Small intestine (tissue), 7 donors: ENCODE results near the gene DEDD2. TPM values are rescaled to one million over a fixed set of nuclear protein-coding genes. Genes with fewer than 3 reads are reported as not detected.

Source experiments
- DNase-seq, 2 donors: peaks; one replicate each; pipeline versions ENCODE4 v3.0.0 to v3.0.0-alpha.2; 2013
- FAIRE-seq: peaks from 2 replicates; lab custom pipeline; 2012; peaks lifted over from hg19 to GRCh38; lab: Jason Lieb, UNC
- H3K27ac ChIP-seq, 3 donors: one replicate each; pipeline ENCODE4 v1.5.1; 2013; ENCODE audit warnings: low read length in 2 of 3, mild to moderate bottlenecking in 2 of 3, control low read depth in 1 of 3, inconsistent platforms in 1 of 3, low read depth in 1 of 3, moderate library complexity in 1 of 3
- H3K27me3 ChIP-seq, 3 donors: one replicate each; pipeline ENCODE4 v1.6.1; 2013; ENCODE audit warnings: low read length in 3 of 3, inconsistent platforms in 1 of 3; ENCODE audit not compliant: control insufficient read depth in 3 of 3, insufficient read depth in 3 of 3
- H3K36me3 ChIP-seq, 3 donors: one replicate each; pipeline ENCODE4 v1.6.1; 2013; ENCODE audit warnings: low read length in 3 of 3, inconsistent platforms in 1 of 3, low read depth in 1 of 3, mild to moderate bottlenecking in 1 of 3, moderate library complexity in 1 of 3; ENCODE audit not compliant: control insufficient read depth in 3 of 3, insufficient read depth in 2 of 3
- H3K4me1 ChIP-seq, 3 donors: one replicate each; pipeline ENCODE4 v1.6.1; 2013; ENCODE audit warnings: low read length in 2 of 3, inconsistent platforms in 1 of 3, low read depth in 1 of 3, mild to moderate bottlenecking in 1 of 3, moderate library complexity in 1 of 3; ENCODE audit not compliant: control insufficient read depth in 3 of 3, insufficient read depth in 2 of 3
- H3K4me3 ChIP-seq, 3 donors: one replicate each; pipeline ENCODE4 v1.5.1; 2013; ENCODE audit warnings: low read length in 3 of 3, control low read depth in 1 of 3, inconsistent platforms in 1 of 3, low read depth in 1 of 3, mild to moderate bottlenecking in 1 of 3, moderate library complexity in 1 of 3
- H3K9me3 ChIP-seq, 2 donors: one replicate each; pipeline ENCODE4 v1.6.1; 2013; ENCODE audit warnings: low read depth in 1 of 2, low read length in 1 of 2; ENCODE audit not compliant: control insufficient read depth in 2 of 2, insufficient read depth in 1 of 2
- WGBS, 3 donors: extraction: QIAGEN DNeasy Blood & Tissue Kit; methylation state at CpG; one replicate each; pipeline ENCODE4 v1.1.7; 2013; 5-methylcytosine and 5-hydroxymethylcytosine counted together
- polyA plus RNA-seq, 4 donors: library from polyadenylated mRNA; stranded (reverse) in 3 of 4; unstranded in 1 of 4; fragments of 200-250 nt in 3 of 4; fragments of 120-200 nt in 1 of 4; gene quantifications; one replicate each; pipeline versions ENCODE4 v1.2.1 to v1.2.3, GENCODE V29; 2013
- donor health status: healthy with polysubstance abuse.
- donor health status: control.
- donor health status: control.
- donor health status: Bipolar disorder and iron deficiency.
- donor health status: healthy.

Gene DEDD2
- polyA plus RNA-seq, 4 donors = 22.8 to 41.3 (median 37.8) TPM

GRCh38 chr19:42155796-42156195 lies 61.7 kb downstream of the DEDD2 start:
- DNase-seq (no peak), FAIRE-seq (no peak)
- Histone ChIP-seq H3K36me3 (no peaks in the 10 kb centered on the region), H3K4me1 (no peaks in the 10 kb centered on the region), H3K9me3 (no peaks in the 10 kb centered on the region), H3K4me3 (no peak overlapping the region), H3K27me3 (peaks cover 2 to 54% (median 8%) of the 10 kb centered on the region in 3 donors), H3K27ac (no peak overlapping the region)
- WGBS, 3 donors = 54 to 82% (median 71%) methylated on average over 10 of the region's 10 CpGs

- no peak overlapping the region for H3K4me3 ChIP-seq
- WGBS, 3 donors = 36 to 47% (median 47%) methylated on average over 15 of the region's 15 CpGs
- no peaks in the 10 kb centered on the region for H3K36me3 ChIP-seq
- DNase-seq = no peak
- no peak overlapping the region for H3K27ac ChIP-seq
- H3K4me1 ChIP-seq = no peaks in the 10 kb centered on the region
- no peaks in the 10 kb centered on the region for H3K9me3 ChIP-seq
- no peak for FAIRE-seq
- H3K27me3 ChIP-seq = peaks cover 2 to 56% (median 11%) of the 10 kb centered on the region in 3 donors
Observed at GRCh38 chr19:42154471-42155323, 62.8 kb downstream of the DEDD2 start.

- no peak overlapping the region for H3K27ac ChIP-seq
- 30 to 53% (median 42%) methylated on average over 19 to 20 of the region's 20 CpGs for WGBS, 3 donors
- no peak for FAIRE-seq
Observed at GRCh38 chr19:42153672-42154433, 63.6 kb downstream of the DEDD2 start.

GRCh38 chr19:42152910-42153671 lies 64.4 kb downstream of the DEDD2 start:
- Histone ChIP-seq H3K27ac (no peak overlapping the region), H3K4me1 (no peaks in the 10 kb centered on the region), H3K9me3 (no peaks in the 10 kb centered on the region), H3K36me3 (no peaks in the 10 kb centered on the region), H3K27me3 (peaks cover 2 to 61% (median 17%) of the 10 kb centered on the region in 3 donors), H3K4me3 (no peak overlapping the region)
- 86 to 90% (median 87%) methylated on average over 21 to 25 of the region's 25 CpGs for WGBS, 3 donors
- no peak for FAIRE-seq
- no peak for DNase-seq

More at GRCh38 chr19:42153672-42154433, 63.6 kb downstream of the DEDD2 start:
- H3K4me1 ChIP-seq = no peaks in the 10 kb centered on the region
- peaks cover 2 to 60% (median 11%) of the 10 kb centered on the region in 3 donors for H3K27me3 ChIP-seq
- H3K4me3 ChIP-seq = no peak overlapping the region
- no peaks in the 10 kb centered on the region for H3K9me3 ChIP-seq
- H3K36me3 ChIP-seq = no peaks in the 10 kb centered on the region
- no peak for DNase-seq

- no peaks in the 10 kb centered on the region for H3K36me3 ChIP-seq
- peaks cover 2 to 63% (median 20%) of the 10 kb centered on the region in 3 donors for H3K27me3 ChIP-seq
- H3K9me3 ChIP-seq = no peaks in the 10 kb centered on the region
- H3K4me1 ChIP-seq = no peaks in the 10 kb centered on the region
- DNase-seq (no peak), FAIRE-seq (no peak)
- H3K4me3 ChIP-seq = no peak overlapping the region
- no peak overlapping the region for H3K27ac ChIP-seq
- 45 to 62% (median 49%) methylated on average over 20 of the region's 20 CpGs for WGBS, 3 donors
Observed at GRCh38 chr19:42151782-42152684, 65.4 kb downstream of the DEDD2 start.

- Histone ChIP-seq H3K36me3 (no peaks in the 10 kb centered on the region), H3K27ac (no peak overlapping the region), H3K9me3 (no peaks in the 10 kb centered on the region), H3K4me3 (no peak overlapping the region), H3K4me1 (no peaks in the 10 kb centered on the region), H3K27me3 (peaks cover 2 to 65% (median 20%) of the 10 kb centered on the region in 3 donors)
- WGBS, 3 donors = 24 to 36% (median 29%) methylated on average over 6 to 9 of the region's 9 CpGs
- DNase-seq = no peak
- FAIRE-seq = no peak
Observed at GRCh38 chr19:42150911-42151361, 66.5 kb downstream of the DEDD2 start.

- Histone ChIP-seq H3K4me3 (no peak overlapping the region), H3K4me1 (no peaks in the 10 kb centered on the region), H3K27ac (no peak overlapping the region), H3K27me3 (peaks cover 2 to 60% (median 20%) of the 10 kb centered on the region in 3 donors), H3K36me3 (no peaks in the 10 kb centered on the region), H3K9me3 (no peaks in the 10 kb centered on the region)
- 12 to 42% (median 18%) methylated on average over 9 to 17 of the region's 17 CpGs for WGBS, 3 donors
- DNase-seq = no peak
- no peak for FAIRE-seq
Observed at GRCh38 chr19:42150364-42150763, 67.1 kb downstream of the DEDD2 start.
